GM12874 (cell line): ENCODE data around the gene MAP3K14.

Experiments used
- TF ChIP-seq, protein P1 (sequence below): IDR thresholded peaks from 2 replicates; pipeline ENCODE4 v1.5.1; 2011; ENCODE audit warnings: low read depth, mild to moderate bottlenecking, control low read depth, low read length, moderate library complexity; ENCODE audit not compliant: insufficient read depth

The MAP3K14 gene

DNA sequence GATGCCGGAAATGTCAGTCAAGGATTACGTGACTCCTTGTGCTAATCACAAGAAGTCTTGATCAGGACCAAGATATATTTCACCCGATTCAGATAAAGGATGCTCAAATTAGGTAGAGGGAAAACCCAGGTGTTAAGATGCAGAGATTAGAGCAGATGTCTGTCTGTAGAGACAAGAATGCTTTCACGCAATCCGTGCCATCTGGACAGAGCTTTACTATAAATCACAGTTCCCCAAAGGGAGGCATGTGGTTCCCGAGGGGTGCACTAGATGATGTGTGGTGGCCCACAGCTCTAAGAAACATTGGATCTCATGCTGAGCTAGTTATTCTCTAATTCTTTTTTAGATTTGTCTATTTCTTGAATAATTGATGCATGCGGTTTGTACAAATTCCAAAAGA, 9.8 kb upstream of the MAP3K14 start:
- TF ChIP-seq, protein P1, sequence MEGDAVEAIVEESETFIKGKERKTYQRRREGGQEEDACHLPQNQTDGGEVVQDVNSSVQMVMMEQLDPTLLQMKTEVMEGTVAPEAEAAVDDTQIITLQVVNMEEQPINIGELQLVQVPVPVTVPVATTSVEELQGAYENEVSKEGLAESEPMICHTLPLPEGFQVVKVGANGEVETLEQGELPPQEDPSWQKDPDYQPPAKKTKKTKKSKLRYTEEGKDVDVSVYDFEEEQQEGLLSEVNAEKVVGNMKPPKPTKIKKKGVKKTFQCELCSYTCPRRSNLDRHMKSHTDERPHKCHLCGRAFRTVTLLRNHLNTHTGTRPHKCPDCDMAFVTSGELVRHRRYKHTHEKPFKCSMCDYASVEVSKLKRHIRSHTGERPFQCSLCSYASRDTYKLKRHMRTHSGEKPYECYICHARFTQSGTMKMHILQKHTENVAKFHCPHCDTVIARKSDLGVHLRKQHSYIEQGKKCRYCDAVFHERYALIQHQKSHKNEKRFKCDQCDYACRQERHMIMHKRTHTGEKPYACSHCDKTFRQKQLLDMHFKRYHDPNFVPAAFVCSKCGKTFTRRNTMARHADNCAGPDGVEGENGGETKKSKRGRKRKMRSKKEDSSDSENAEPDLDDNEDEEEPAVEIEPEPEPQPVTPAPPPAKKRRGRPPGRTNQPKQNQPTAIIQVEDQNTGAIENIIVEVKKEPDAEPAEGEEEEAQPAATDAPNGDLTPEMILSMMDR, result no peak

DNA sequence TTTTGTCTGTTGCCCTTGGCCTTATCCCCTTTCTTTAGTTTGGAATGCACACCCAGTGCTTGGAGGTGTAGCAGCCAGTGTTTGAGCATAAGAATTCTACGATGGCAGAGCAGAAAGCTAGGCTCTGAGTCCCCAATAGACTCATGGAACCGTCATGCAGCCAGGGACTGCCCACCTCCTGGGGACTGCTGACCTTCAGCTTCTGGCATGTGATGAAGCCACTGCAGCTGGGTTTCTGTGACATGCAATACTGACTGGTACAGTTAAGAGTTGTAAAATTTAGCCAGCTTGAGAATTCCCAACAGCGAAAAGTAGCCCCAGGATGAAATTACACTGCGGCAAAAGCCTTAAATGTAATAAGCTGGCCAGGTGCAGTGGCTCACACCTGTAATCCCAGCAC, 9.0 kb upstream of the MAP3K14 start:
- TF ChIP-seq, protein P1, result no peak

DNA sequence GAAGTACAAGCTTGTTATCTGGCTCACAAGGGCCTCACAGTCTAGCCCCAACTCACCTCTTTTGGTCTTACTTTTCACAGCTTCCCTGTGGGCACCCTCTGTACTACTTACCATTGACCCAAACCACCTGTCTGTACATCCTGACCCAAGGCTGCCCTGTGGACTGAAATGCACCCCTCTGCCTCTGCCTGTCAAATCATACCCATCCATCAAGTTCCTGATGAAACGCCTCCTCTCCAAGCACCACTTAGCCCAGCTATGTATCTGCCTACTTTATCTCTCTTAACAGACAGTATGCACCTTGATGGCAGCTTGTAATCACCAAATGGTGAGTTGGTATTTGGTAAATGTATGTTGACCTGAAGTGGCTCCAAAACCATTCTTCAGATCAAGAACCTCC, 7.5 kb upstream of the MAP3K14 start:
- TF ChIP-seq, protein P1, result no peak

DNA sequence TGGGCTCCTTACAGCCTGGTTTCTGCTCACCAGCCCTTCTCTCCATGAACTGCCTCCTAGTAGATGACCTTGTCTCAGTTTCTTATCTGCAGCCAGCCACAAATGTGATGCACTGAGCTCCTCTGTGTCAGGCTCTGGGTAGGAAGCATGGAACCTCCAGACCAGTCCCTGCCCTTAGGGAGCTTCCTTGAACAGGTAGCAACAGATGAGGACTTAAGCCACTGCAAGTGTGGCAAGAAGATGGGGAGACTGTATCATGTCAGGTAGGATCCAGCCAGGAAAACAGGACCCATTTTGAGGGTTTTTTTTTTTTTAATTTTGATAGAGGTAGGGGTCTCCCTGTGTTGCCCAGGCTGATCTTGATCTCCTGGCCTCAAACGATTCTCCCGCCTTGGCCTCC, 5.3 kb upstream of the MAP3K14 start:
- TF ChIP-seq, protein P1, result no peak

DNA sequence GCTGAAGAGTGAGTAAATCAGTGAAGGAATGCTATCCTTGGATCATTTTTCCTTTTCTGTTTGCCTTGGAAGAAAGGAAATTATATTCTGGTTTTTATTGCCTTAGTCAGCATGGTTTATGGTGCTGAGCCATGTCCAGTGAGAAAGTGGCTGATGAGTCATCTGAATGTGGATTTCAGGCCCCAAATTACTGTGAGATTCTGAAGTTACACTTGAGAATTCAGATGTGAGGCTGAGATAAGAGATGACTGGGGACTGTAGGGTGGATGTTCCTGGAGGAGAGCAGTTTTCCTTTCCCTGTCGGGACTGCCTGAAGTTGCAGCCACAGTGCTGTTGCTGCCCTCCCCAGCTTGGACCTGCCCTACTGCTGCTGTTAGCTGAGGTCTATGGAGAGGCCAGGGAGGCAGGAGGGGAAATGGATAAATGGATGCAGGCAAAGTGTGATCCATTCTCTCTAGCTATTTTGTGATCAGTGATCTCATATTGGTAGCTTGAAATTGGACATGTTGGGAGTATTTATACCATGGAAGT, 4.2 kb upstream of the MAP3K14 start:
- TF ChIP-seq, protein P1, result no peak

DNA sequence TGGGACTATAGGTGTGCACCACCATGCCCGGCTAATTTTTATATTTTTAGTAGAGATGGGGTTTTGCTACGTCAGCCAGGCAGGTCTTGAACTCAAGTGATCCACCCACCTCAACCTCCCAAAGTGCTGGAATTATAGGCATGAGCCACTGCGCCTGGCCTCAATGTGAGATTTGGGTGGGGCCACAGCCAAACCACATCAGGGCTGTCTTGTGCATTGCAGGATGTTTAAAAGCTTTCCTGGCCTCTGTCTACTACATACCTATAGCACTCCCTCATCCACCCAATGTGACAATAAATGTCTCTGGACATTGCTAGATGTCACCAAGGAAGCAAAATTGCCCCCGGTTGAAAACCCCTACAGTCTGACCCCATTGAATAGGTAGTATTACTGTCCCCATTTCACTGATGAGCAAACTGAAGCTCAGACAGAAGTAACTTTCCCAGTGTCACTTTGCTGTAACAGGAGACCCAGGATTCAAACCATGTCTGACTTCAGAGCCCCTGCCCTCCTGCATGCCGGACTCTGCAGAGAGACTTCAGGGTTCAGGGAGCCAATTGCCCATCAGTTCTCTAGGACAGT, 3.6 kb upstream of the MAP3K14 start:
- TF ChIP-seq, protein P1, result no peak

DNA sequence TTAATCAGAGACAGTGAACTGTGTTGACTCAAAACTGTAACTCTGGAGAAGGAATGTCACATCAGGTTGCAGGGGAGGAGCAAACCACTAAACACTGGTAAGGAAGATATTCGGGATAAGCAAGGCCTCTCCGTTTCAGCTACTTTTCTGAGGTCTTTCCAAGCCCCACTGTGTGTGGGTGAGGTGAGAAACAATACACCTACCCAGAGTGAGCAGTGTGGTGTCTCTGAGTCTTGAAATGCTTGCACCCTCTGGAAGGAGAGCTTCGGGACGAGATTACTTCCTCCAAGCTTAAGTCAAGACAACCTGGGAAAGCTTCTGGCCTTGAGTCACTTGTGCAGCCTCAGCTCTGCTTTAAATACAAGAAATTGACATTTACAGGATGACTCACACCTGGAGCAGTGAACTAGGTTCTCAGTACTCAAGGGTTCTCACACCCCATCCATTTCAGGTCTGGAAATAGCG, 2.5 kb upstream of the MAP3K14 start:
- TF ChIP-seq, protein P1, result no peak
